Measurements from ENCODE around the gene TRMT2A.
"Not testable (repeated sequence)": the region's sequence is repeated elsewhere in the genome, so short reads cannot be mapped to it uniquely, and the experiment has no call there.

Gene TRMT2A

DNA sequence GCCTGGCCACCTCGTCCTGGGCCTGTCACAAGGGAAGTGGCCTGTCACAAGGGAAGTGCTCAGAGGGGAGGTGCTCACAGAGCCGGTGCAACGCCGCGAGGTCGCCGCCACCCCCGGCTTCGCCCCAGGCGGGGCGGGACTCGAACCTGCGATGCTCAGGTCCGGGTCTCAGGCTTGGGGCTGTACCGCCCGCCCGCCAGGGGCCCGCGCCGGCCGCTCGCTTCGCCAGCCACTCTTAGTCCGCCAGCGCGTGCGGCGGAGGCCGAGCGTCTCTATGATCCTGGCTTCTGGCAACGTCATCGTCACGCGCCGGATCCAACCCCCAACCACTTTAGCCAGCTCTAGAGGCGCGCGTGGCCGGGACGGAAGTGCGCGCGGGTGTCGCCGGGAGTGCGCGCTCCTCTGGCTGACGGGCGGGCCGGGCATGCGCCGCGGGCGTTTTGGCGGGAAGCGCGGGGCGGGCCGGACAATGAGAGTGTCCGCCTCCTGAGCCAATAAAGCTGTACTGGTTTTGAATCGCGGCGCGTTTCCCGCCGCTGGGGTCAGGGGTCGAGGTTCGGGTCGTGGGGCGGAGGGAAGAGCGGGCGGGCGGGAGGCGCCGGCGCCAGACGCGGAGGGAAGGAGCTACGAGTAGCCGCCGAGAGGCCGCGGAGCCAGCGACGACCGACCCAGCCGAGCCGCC lies at the start of gene TRMT2A:
Gene TRMT2A (minus strand): TSS at position 276 of the 682 bp plus-strand sequence. CDS start 320 bp downstream, outside the sequence.
- peak; percentile 50 for DNase-seq

DNA sequence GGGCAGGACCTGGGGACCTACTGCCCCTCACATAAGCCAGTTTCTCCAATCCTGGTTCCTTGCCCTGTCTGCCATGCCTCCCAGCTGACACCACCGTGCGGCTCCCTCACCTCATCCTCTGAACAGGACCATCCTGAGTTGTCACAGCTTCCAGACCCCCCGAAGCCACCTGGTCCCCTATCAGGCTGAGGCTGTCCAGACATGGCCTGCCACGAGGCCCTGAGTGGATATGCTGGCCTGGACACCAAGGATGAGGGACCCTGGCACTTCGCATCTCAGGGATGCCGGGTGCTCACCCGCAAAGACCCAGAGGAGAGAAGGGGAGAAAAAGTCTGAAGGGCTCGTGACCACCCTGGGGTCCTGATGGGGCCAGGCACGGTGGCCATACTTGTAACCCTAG lies 49.7 kb upstream of the TRMT2A start:
- no peak for DNase-seq

DNA sequence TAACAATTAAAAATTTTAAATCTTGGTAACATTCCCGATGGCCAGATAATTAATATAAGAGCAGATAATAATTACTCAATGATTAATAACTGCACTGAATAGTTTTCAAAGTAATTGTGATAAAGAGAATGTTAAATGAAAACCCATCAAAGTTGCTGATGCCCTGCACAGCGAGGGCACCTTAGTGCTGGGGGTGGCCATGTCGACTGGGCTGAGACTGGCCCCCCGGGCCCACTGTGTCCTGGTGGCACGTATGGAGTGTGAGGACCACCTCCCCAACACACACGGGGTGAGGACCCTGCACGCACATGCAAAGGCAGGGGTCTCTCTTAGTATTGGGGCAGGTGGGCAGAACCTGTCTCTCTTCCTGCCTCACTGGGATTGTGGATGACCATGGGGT lies 48.9 kb upstream of the TRMT2A start:
- DNase-seq: no peak

DNA sequence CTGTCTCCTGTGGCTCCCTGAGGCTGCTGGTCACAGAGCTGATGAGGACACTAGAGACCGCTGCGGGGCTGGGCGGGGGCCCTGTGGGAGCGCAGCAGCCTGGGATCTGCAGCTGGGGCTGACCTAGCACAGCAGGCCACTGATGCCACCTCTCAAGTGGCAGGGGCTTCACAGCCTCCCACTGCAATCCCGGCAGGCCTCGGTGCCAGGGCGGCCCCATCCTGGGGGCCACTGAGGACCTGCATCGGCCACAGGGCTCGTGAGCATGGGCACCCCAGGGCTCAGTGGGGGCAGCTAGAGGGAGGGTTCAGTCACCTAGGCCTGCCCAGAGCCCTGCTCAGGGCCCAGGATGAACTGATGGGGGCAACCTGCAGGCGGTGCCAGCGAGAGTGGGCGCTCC lies 48.4 kb upstream of the TRMT2A start:
- no peak for DNase-seq

GRCh38 chr22:20164863-20165262 lies 47.8 kb upstream of the TRMT2A start:
- no peak for DNase-seq

- DNase-seq: no peak
Observed at GRCh38 chr22:20160041-20160440, 43.0 kb upstream of the TRMT2A start.

- DNase-seq: not testable (repeated sequence)
Observed at GRCh38 chr22:20159531-20159930, 42.5 kb upstream of the TRMT2A start.

GRCh38 chr22:20159076-20159475 lies 42.0 kb upstream of the TRMT2A start:
- no peak for DNase-seq

DNA sequence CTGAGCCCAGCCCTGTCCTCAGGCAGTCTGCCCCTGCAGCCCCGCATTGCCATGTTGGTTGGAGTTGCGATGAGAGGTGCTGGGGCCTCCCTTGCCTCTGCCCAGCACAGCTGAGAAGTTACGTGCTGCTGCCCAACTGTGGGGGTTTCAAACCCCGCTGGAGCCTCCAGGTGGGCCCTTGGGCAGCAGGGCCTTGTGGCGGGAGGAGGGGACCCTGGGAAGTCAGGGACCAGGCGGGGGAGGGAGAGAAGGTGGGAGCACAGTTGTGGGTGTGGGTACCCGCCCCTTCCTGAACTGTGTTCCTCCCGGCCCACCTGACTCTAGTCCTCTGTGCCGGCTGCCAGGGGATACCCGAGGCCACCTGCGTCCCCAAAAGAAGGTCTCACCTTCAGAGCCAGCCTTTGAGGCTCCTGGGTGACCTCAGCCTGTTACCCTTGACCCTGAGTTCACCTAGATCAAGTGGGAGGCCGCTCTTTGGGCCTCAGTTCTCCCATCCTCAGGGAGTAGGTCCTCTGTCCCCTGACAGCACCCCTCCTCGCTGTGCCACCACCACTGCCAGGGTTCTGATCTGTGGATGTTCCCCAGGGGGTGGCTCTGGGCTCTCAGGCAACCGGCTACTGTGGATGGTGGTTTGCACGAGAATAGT lies 41.5 kb upstream of the TRMT2A start:
- no peak for DNase-seq

GRCh38 chr22:20157430-20158183 lies 40.6 kb upstream of the TRMT2A start:
- DNase-seq: no peak

- no peak for DNase-seq
Observed at GRCh38 chr22:20156611-20157429, 39.8 kb upstream of the TRMT2A start.

- DNase-seq: no peak
Observed at GRCh38 chr22:20156042-20156389, 39.0 kb upstream of the TRMT2A start.

GRCh38 chr22:20155330-20156041 lies 38.5 kb upstream of the TRMT2A start:
- DNase-seq: no peak

- DNase-seq: no peak
Observed at GRCh38 chr22:20154602-20155187, 37.7 kb upstream of the TRMT2A start.

GRCh38 chr22:20153945-20154344 lies 36.9 kb upstream of the TRMT2A start:
- no peak for DNase-seq

GRCh38 chr22:20152464-20152890 lies 35.5 kb upstream of the TRMT2A start:
- DNase-seq: no peak

- DNase-seq: no peak
Observed at GRCh38 chr22:20151276-20151588, 34.2 kb upstream of the TRMT2A start.

DNA sequence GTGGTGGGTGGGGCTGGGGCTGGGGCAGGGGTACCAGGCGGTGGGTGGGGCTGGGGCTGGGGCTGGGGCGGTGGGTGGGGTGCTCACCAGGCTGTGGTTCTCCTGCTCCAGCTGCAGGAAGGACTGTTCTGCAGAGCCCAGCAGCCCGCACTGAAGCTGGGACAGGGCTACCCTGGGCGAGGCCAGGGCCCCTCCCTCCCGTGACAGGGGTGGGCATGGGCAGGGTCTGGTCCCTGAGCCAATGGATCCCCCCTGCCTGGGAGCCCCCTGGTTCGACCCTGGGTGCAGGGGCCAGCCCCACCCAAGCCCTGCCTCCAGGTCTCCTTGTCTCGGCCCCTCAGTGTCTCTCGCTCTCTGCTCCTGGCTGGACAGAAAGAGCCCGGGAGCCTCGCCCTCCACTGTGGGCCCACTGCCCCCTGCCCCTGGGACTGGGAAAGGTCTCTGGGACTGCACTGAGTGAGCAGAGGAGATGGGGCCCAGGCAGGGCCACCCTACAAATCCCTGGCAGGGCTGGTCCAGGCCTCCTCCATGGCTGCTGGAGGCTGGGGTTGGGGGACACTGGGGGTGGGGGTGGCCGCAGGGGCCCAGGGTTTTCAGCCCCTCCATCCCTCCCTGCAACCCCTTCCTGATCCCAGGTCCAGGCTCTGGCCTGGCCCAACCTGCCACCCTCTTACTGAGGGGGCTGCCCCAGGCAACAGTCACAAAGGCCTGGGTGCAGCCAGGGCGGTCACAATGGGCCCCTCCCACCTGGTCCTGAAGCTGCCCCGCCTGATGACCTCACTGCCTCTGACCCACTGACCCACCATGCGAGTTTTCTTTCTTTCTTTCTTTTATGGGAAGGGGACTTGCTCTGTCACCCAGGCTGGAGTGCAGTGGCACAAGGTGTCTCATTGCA lies 33.6 kb upstream of the TRMT2A start, which contains the start of gene CCDC188:
Gene CCDC188 (minus strand): TSS at position 675 of the 895 bp plus-strand sequence. CDS start 69 bp downstream, at position 606.
- DNase-seq: no peak

- no peak for DNase-seq
Observed at GRCh38 chr22:20149257-20150250, 32.5 kb upstream of the TRMT2A start.

- no peak for DNase-seq
Observed at GRCh38 chr22:20148414-20148813, 31.4 kb upstream of the TRMT2A start.
